GM13977 (cell line): Measurements from ENCODE around the gene CHST11.

Experiments
- DNase-seq: peaks from one replicate; pipeline ENCODE4 v3.0.0; 2012; ENCODE audit warnings: low spot score
- CTCF ChIP-seq: IDR thresholded peaks from 2 replicates; pipeline ENCODE4 v1.5.1; 2012; ENCODE audit warnings: mild to moderate bottlenecking, control low read depth; ENCODE audit not compliant: insufficient read depth; ENCODE audit errors: extremely low read depth, missing control alignments
- in situ Hi-C: fragments of 300-500 bp; cut with MboI; formaldehyde crosslinking; loops from one replicate; pipeline ENCODE4 v1.12.0; 2022; ENCODE audit warnings: low sequenced_read_pairs, low pct_unique_long_range_greater_than_20kb, mixed read lengths, inconsistent platforms; ENCODE audit not compliant: unreplicated experiment

CHST11 gene

GRCh38 chr12:104627990-104628830 lies 171.5 kb downstream of the CHST11 start:
- no peak for TF ChIP-seq CTCF
- no peak for DNase-seq
- in situ Hi-C loops = no loop called here

GRCh38 chr12:104628831-104629135 lies 172.0 kb downstream of the CHST11 start:
- no peak for TF ChIP-seq CTCF
- in situ Hi-C loops = no loop called here
- no peak for DNase-seq

- no peak for TF ChIP-seq CTCF
- no peak for DNase-seq
- in situ Hi-C loops = no loop called here
These were observed 173.5 kb downstream of the CHST11 start for GRCh38 chr12:104630230-104630670.

- in situ Hi-C loops = no loop called here
- TF ChIP-seq CTCF = no peak
- DNase-seq = no peak
These were observed 175.1 kb downstream of the CHST11 start for GRCh38 chr12:104631867-104632266.

GRCh38 chr12:104632724-104633201 lies 176.0 kb downstream of the CHST11 start:
- TF ChIP-seq CTCF = no peak
- DNase-seq = no peak
- in situ Hi-C loops = no loop called here

- in situ Hi-C loops = no loop called here
- no peak for DNase-seq
- TF ChIP-seq CTCF = no peak
These were observed 177.3 kb downstream of the CHST11 start for GRCh38 chr12:104634044-104634443.
